GM18508 (cell line): ENCODE data around the gene GABPB2.
"Not testable (repeated sequence)": the region's sequence is repeated elsewhere in the genome, so short reads cannot be mapped to it uniquely, and the experiment has no call there.

Source experiments
- ATAC-seq: cut with Tn5 transposase; IDR thresholded peaks from one replicate; pipeline ENCODE4 v1.9.1; 2021; ENCODE audit warnings: moderate number of reproducible peaks; ENCODE audit not compliant: insufficient read depth, unreplicated experiment

GABPB2 gene

GRCh38 chr1:151059109-151060006 is 11.2 kb upstream of the GABPB2 start, which contains the start of gene CDC42SE1:
TSS of gene CDC42SE1 (minus strand) at chr1:151059622. CDS start at chr1:151055730, 3,892 bp downstream.
- peak; percentile 49 for ATAC-seq

- ATAC-seq: no peak
Observed at GRCh38 chr1:151060007-151060656, 10.4 kb upstream of the GABPB2 start, which contains the start of gene MLLT11. TSS of gene MLLT11 (plus strand) at chr1:151060397. CDS start at chr1:151067225, 6,828 bp downstream.

DNA sequence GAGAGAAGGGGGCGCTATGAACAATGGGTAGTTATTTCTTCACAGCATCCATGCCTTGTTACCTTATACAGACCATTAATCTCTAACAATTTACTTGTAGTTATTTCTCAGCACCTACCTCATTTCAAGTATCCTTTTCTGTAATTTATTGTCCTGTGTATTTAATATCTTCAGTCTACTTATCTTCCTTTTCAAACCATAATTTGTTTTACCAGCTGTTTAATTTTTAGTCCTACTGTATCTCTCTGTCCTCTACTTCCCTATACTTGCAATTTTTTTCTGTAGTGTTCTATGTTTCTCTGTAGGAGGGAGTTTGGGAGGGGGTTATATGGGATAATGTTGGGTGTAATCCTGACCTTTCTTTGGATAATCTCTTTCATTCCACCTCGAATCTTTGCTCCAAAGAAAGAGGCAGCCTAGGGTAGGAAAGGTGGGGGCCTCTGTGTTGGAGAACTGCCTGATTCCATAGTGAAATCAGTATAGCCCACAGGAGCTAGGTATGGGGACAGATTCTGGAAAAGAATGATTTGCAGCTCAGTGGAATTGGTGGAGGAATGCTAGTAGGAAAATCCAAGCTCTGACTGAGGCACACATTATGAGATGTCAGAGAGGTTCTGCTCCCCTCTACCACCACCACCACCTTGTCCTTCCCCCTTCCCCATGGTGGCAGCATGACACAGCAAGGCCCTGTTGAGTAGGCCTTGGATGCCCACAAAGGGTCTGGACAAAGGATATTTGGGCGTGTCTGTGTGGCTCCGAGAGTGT is 9.7 kb upstream of the GABPB2 start:
- no peak for ATAC-seq

GRCh38 chr1:151061704-151062103 is 8.9 kb upstream of the GABPB2 start:
- no peak for ATAC-seq

DNA sequence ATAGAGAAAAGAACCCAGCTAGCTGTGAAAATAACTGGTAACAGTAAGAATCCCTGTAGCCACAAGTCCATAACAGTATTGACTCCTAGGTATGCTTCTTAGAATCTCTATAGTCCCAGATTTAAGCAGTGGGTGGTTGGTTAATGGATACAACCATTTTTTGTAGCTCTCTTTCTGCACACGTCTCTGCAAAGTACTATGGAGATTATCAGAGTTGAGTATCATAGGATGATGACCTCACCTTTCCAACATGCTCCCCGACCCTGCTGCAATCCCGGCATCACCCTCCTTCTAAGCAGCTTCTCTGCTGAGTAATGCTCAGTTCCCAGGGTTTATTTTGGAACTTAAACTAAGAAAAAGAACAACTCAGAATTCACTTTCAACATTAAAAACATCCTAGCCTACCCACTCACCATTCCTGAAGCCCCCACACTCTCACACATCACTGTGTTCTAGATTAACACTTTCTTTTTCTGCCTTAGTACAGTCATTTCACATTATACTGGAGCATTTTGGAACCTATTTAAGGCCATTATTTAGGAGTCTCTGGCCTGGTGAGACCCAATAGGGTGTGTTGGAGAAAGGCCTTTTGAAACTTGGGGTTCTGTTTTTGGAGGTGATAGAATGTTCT is 7.7 kb upstream of the GABPB2 start:
- ATAC-seq: no peak

DNA sequence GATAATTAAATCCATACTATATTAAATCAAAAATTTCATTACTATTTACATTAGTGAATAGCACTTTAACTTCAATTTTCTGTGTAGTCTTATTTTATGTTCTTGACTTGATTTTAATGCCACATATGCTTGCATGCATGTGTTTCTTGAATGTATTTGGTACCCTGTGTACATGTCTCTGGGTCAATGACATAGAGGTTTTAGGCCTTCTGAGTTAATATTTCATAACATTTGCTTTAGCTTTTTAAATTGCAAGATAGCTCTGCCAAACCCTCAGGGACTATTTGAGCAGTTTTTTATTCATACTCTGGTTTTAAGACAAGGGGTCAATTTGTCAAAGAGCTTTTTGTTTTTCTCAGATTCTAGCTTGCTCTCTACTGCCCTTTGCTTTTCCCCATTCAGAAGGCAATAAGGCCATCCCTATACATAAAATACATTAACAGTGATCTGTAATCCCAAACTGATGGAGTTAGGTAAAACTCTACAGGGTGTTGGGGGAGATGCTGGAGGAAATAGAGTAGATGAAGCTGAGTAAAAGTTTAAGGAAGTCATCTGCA is 5.4 kb upstream of the GABPB2 start:
- no peak for ATAC-seq

- no peak for ATAC-seq
Observed at GRCh38 chr1:151067185-151067584, 3.4 kb upstream of the GABPB2 start.

GRCh38 chr1:151069103-151069486 is 1.5 kb upstream of the GABPB2 start:
- no peak for ATAC-seq

- ATAC-seq: no peak
Observed at GRCh38 chr1:151072224-151072623, 1.7 kb downstream of the GABPB2 start.

GRCh38 chr1:151085953-151086559 is 15.5 kb downstream of the GABPB2 start:
- ATAC-seq: no peak

GRCh38 chr1:151097426-151097825 is 26.9 kb downstream of the GABPB2 start:
- ATAC-seq: not testable (repeated sequence)

GRCh38 chr1:151098126-151098525 is 27.6 kb downstream of the GABPB2 start:
- no peak for ATAC-seq

DNA sequence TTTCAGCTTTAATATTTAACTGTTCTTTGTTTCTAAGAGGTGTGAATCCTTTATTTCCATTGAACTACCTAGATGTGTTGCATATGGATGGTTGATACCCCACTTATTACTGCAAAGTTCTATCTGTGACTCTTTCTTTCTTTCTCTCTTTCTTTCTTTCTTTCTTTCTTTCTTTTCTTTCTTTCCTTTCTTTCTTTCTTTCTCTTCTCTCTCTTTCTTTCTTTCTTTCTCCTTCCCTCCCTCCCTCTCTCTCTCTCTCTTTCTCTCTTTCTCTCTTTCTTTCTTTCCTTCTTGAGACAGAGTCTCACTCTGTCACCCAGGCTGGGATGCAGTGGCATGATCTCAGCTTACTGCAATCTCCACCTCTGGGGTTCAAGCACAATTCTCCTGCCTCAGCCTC is 34.1 kb downstream of the GABPB2 start:
- ATAC-seq: no peak

DNA sequence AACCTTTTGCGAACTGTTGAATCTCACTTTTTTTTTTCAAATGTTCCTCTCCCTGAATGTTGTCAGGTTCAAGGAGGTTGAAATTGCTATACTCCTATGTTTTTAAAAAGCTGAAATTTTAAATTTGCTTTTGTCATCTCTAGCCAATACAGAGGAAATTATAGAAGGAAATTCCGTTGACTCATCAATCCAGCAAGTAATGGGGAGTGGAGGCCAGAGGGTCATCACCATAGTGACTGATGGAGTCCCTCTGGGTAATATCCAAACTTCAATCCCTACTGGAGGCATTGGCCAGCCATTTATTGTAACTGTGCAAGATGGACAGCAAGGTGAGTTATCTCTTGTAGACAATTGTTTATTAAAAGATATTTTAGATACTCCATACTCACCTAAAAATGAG is 36.3 kb downstream of the GABPB2 start:
- no peak for ATAC-seq

- ATAC-seq: no peak
Observed at GRCh38 chr1:151108331-151108730, 37.8 kb downstream of the GABPB2 start.

GRCh38 chr1:151113877-151114276 is 43.3 kb downstream of the GABPB2 start:
- ATAC-seq: no peak

GRCh38 chr1:151124763-151125403 is 54.3 kb downstream of the GABPB2 start:
- no peak for ATAC-seq

- ATAC-seq: no peak
Observed at GRCh38 chr1:151128800-151129199, 58.2 kb downstream of the GABPB2 start.

DNA sequence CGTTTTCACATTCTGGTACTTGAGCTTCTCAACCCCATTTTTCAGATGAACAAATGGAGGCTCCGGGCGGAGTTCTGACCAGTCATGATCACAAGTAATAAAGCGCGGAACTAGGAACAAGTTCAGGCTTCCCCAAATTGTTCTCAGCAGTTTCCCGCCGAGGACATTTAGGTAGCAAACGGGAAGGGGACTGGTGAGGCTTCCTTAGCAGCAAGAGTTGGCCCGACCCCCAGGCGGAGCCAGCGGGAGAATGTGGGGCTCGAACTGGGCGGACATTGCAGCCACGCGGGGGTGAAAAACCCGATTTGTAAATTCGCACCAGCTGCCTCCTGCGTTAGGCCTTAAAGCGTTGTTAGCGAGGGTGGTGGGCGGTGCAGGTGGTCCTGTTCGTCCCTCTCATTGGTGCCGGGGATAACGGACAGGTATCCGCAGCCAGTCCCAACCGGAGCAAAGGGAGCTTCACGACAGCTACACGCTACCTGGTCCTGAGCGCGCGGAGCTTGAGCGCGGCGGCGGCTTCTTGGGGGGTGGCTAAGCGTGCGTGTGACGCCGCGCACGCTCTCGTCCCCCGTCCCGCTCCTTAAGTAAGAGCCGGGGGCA is 60.5 kb downstream of the GABPB2 start:
- no peak for ATAC-seq
